Small intestine (tissue), 7 donors: Measurements from ENCODE around the gene BBOX1. TPM values are rescaled to one million over a fixed set of nuclear protein-coding genes. Genes with fewer than 3 reads are reported as not detected.
"Not testable (repeated sequence)": the region's sequence is repeated elsewhere in the genome, so short reads cannot be mapped to it uniquely, and the experiment has no call there.

ENCODE experiments used
- DNase-seq, 2 donors: peaks; one replicate each; pipeline versions ENCODE4 v3.0.0 to v3.0.0-alpha.2; 2013
- FAIRE-seq: peaks from 2 replicates; lab custom pipeline; 2012; peaks lifted over from hg19 to GRCh38; lab: Jason Lieb, UNC
- H3K27ac ChIP-seq, 3 donors: one replicate each; pipeline ENCODE4 v1.5.1; 2013; ENCODE audit warnings: low read length in 2 of 3, mild to moderate bottlenecking in 2 of 3, control low read depth in 1 of 3, inconsistent platforms in 1 of 3, low read depth in 1 of 3, moderate library complexity in 1 of 3
- H3K27me3 ChIP-seq, 3 donors: one replicate each; pipeline ENCODE4 v1.6.1; 2013; ENCODE audit warnings: low read length in 3 of 3, inconsistent platforms in 1 of 3; ENCODE audit not compliant: control insufficient read depth in 3 of 3, insufficient read depth in 3 of 3
- H3K36me3 ChIP-seq, 3 donors: one replicate each; pipeline ENCODE4 v1.6.1; 2013; ENCODE audit warnings: low read length in 3 of 3, inconsistent platforms in 1 of 3, low read depth in 1 of 3, mild to moderate bottlenecking in 1 of 3, moderate library complexity in 1 of 3; ENCODE audit not compliant: control insufficient read depth in 3 of 3, insufficient read depth in 2 of 3
- H3K4me1 ChIP-seq, 3 donors: one replicate each; pipeline ENCODE4 v1.6.1; 2013; ENCODE audit warnings: low read length in 2 of 3, inconsistent platforms in 1 of 3, low read depth in 1 of 3, mild to moderate bottlenecking in 1 of 3, moderate library complexity in 1 of 3; ENCODE audit not compliant: control insufficient read depth in 3 of 3, insufficient read depth in 2 of 3
- H3K4me3 ChIP-seq, 3 donors: one replicate each; pipeline ENCODE4 v1.5.1; 2013; ENCODE audit warnings: low read length in 3 of 3, control low read depth in 1 of 3, inconsistent platforms in 1 of 3, low read depth in 1 of 3, mild to moderate bottlenecking in 1 of 3, moderate library complexity in 1 of 3
- H3K9me3 ChIP-seq, 2 donors: one replicate each; pipeline ENCODE4 v1.6.1; 2013; ENCODE audit warnings: low read depth in 1 of 2, low read length in 1 of 2; ENCODE audit not compliant: control insufficient read depth in 2 of 2, insufficient read depth in 1 of 2
- WGBS, 3 donors: extraction: QIAGEN DNeasy Blood & Tissue Kit; methylation state at CpG; one replicate each; pipeline ENCODE4 v1.1.7; 2013; 5-methylcytosine and 5-hydroxymethylcytosine counted together
- polyA plus RNA-seq, 4 donors: library from polyadenylated mRNA; stranded (reverse) in 3 of 4; unstranded in 1 of 4; fragments of 200-250 nt in 3 of 4; fragments of 120-200 nt in 1 of 4; gene quantifications; one replicate each; pipeline versions ENCODE4 v1.2.1 to v1.2.3, GENCODE V29; 2013
- donor health status: healthy with polysubstance abuse.
- donor health status: control.
- donor health status: control.
- donor health status: Bipolar disorder and iron deficiency.
- donor health status: healthy.

The BBOX1 gene
- polyA plus RNA-seq, 4 donors, result 2.1 TPM; not detected in 3

GRCh38 chr11:27159335-27159679, 118.7 kb downstream of the BBOX1 start:
- 46 to 65% (median 53%) methylated on average over 2 of the region's 2 CpGs for WGBS, 3 donors
- DNase-seq, result no peak
- no peaks in the 10 kb centered on the region for H3K27me3 ChIP-seq
- no peaks in the 10 kb centered on the region for H3K9me3 ChIP-seq
- H3K4me3 ChIP-seq, result no peak overlapping the region
- H3K27ac ChIP-seq, result no peak overlapping the region
- no peaks in the 10 kb centered on the region for H3K4me1 ChIP-seq
- no peaks in the 10 kb centered on the region for H3K36me3 ChIP-seq
- FAIRE-seq, result no peak

GRCh38 chr11:27161071-27161470, 120.5 kb downstream of the BBOX1 start:
- WGBS, 3 donors, result 58 to 84% (median 80%) methylated on average over 2 of the region's 2 CpGs
- FAIRE-seq, result no peak

GRCh38 chr11:27162237-27162636, 121.6 kb downstream of the BBOX1 start:
- Histone ChIP-seq H3K9me3 (no peaks in the 10 kb centered on the region), H3K27me3 (no peaks in the 10 kb centered on the region), H3K36me3 (no peaks in the 10 kb centered on the region), H3K4me3 (no peak overlapping the region), H3K27ac (no peak overlapping the region), H3K4me1 (no peaks in the 10 kb centered on the region)
- WGBS, 3 donors, result 8 to 51% (median 39%) methylated on average over 1 of the region's 1 CpG
- FAIRE-seq, result no peak
- no peak for DNase-seq

More at GRCh38 chr11:27161071-27161470, 120.5 kb downstream of the BBOX1 start:
- Histone ChIP-seq H3K27ac (no peak overlapping the region), H3K4me1 (no peaks in the 10 kb centered on the region), H3K9me3 (no peaks in the 10 kb centered on the region), H3K36me3 (no peaks in the 10 kb centered on the region), H3K27me3 (no peaks in the 10 kb centered on the region), H3K4me3 (no peak overlapping the region)
- no peak for DNase-seq

- DNase-seq (no peak), FAIRE-seq (no peak)
- H3K9me3 ChIP-seq, result no peaks in the 10 kb centered on the region
- H3K27me3 ChIP-seq, result no peaks in the 10 kb centered on the region
- WGBS, 3 donors, result 11 to 15% (median 13%) methylated on average over 2 of the region's 2 CpGs
- H3K27ac ChIP-seq, result no peak overlapping the region
- no peaks in the 10 kb centered on the region for H3K36me3 ChIP-seq
- H3K4me1 ChIP-seq, result no peaks in the 10 kb centered on the region
- no peak overlapping the region for H3K4me3 ChIP-seq
These were observed 125.5 kb downstream of the BBOX1 start for GRCh38 chr11:27166130-27166529.

- Histone ChIP-seq H3K9me3 (no peaks in the 10 kb centered on the region), H3K4me3 (no peak overlapping the region), H3K36me3 (no peaks in the 10 kb centered on the region), H3K27me3 (peaks cover 0 to 3% (median 0%) of the 10 kb centered on the region in 3 donors), H3K27ac (no peak overlapping the region), H3K4me1 (no peaks in the 10 kb centered on the region)
- WGBS, 3 donors, result 41 to 66% (median 48%) methylated on average over 4 of the region's 4 CpGs
- DNase-seq, result peak in 1 of 2 donors; percentile 8
- no peak for FAIRE-seq
These were observed 130.9 kb downstream of the BBOX1 start for GRCh38 chr11:27171376-27171958.

GRCh38 chr11:27173545-27173944, 132.9 kb downstream of the BBOX1 start:
- no peaks in the 10 kb centered on the region for H3K36me3 ChIP-seq
- DNase-seq, result no peak
- WGBS, 3 donors, result 32 to 50% (median 39%) methylated on average over 1 of the region's 1 CpG
- FAIRE-seq, result no peak
- no peak overlapping the region for H3K27ac ChIP-seq
- H3K9me3 ChIP-seq, result no peaks in the 10 kb centered on the region
- no peaks in the 10 kb centered on the region for H3K4me1 ChIP-seq
- no peak overlapping the region for H3K4me3 ChIP-seq
- H3K27me3 ChIP-seq, result peaks cover 0 to 3% (median 0%) of the 10 kb centered on the region in 3 donors

- no peak overlapping the region for H3K27ac ChIP-seq
- no peak overlapping the region for H3K4me3 ChIP-seq
- DNase-seq, result no peak
- no peaks in the 10 kb centered on the region for H3K36me3 ChIP-seq
- 69 to 84% (median 79%) methylated on average over 4 of the region's 4 CpGs for WGBS, 3 donors
- FAIRE-seq, result no peak
- no peaks in the 10 kb centered on the region for H3K4me1 ChIP-seq
- peaks cover 0 to 3% (median 0%) of the 10 kb centered on the region in 3 donors for H3K27me3 ChIP-seq
- H3K9me3 ChIP-seq, result no peaks in the 10 kb centered on the region
These were observed 133.4 kb downstream of the BBOX1 start for GRCh38 chr11:27174021-27174420.

GRCh38 chr11:27174672-27175210, 134.1 kb downstream of the BBOX1 start:
- Histone ChIP-seq H3K27me3 (peaks cover 0 to 3% (median 0%) of the 10 kb centered on the region in 3 donors), H3K27ac (no peak overlapping the region), H3K36me3 (no peaks in the 10 kb centered on the region), H3K9me3 (no peaks in the 10 kb centered on the region), H3K4me1 (no peaks in the 10 kb centered on the region), H3K4me3 (no peak overlapping the region)
- FAIRE-seq (no peak), DNase-seq (no peak)
- 84 to 88% (median 86%) methylated on average over 9 of the region's 9 CpGs for WGBS, 3 donors

GRCh38 chr11:27175562-27175961, 134.9 kb downstream of the BBOX1 start:
- H3K27me3 ChIP-seq, H3K36me3 ChIP-seq, H3K4me3 ChIP-seq, H3K27ac ChIP-seq, DNase-seq, H3K4me1 ChIP-seq, H3K9me3 ChIP-seq, FAIRE-seq: not testable (repeated sequence)
- WGBS, 3 donors, result 55 to 74% (median 56%) methylated on average over 3 of the region's 4 CpGs
